ENCODE measurements around the gene EPB41L1.

The EPB41L1 gene

GRCh38 chr20:36213362-36213761 lies 58.8 kb downstream of the EPB41L1 start:
- Histone ChIP-seq H3K27ac (no peak overlapping the region), H3K9me3 (ENCODE audit: severe bottlenecking) (no peaks in the 10 kb centered on the region), H3K4me3 (ENCODE audit: low read depth, low read length) (no peak overlapping the region), H3K36me3 (no peaks in the 10 kb centered on the region; the same call in 1 of the 2 replicates), H3K27me3 (ENCODE audit: insufficient read depth, low read depth, severe bottlenecking) (no peaks in the 10 kb centered on the region)
- no peak for TF ChIP-seq CTCF (IDR thresholded peaks at IDR 0.05; ENCODE audit: low read depth, low read length)
- no peak for DNase-seq

GRCh38 chr20:36214684-36215256 lies 60.2 kb downstream of the EPB41L1 start:
- Histone ChIP-seq H3K4me3 (ENCODE audit: low read depth, low read length) (no peak overlapping the region), H3K36me3 (no peaks in the 10 kb centered on the region; the same call in 1 of the 2 replicates), H3K27me3 (ENCODE audit: insufficient read depth, low read depth, severe bottlenecking) (no peaks in the 10 kb centered on the region), H3K27ac (no peak overlapping the region), H3K9me3 (ENCODE audit: severe bottlenecking) (no peaks in the 10 kb centered on the region)
- peak; percentile 52 for DNase-seq
- TF ChIP-seq CTCF (IDR thresholded peaks at IDR 0.05; ENCODE audit: low read depth, low read length): peak; percentile 90

GRCh38 chr20:36215778-36216177 lies 61.2 kb downstream of the EPB41L1 start:
- DNase-seq: no peak
- H3K36me3 ChIP-seq: no peaks in the 10 kb centered on the region; the same call in 1 of the 2 replicates
- H3K4me3 ChIP-seq (ENCODE audit: low read depth, low read length): no peak overlapping the region
- no peak for TF ChIP-seq CTCF (IDR thresholded peaks at IDR 0.05; ENCODE audit: low read depth, low read length)
- no peaks in the 10 kb centered on the region for H3K9me3 ChIP-seq (ENCODE audit: severe bottlenecking)
- H3K27ac ChIP-seq: no peak overlapping the region
- no peaks in the 10 kb centered on the region for H3K27me3 ChIP-seq (ENCODE audit: insufficient read depth, low read depth, severe bottlenecking)

GRCh38 chr20:36216314-36217025 lies 61.9 kb downstream of the EPB41L1 start:
- DNase-seq: no peak
- no peaks in the 10 kb centered on the region for H3K27me3 ChIP-seq (ENCODE audit: insufficient read depth, low read depth, severe bottlenecking)
- H3K36me3 ChIP-seq: no peaks in the 10 kb centered on the region; the same call in 1 of the 2 replicates

GRCh38 chr20:36217226-36217625 lies 62.7 kb downstream of the EPB41L1 start:
- H3K27me3 ChIP-seq (ENCODE audit: insufficient read depth, low read depth, severe bottlenecking): no peaks in the 10 kb centered on the region
- H3K36me3 ChIP-seq: no peaks in the 10 kb centered on the region; the same call in 1 of the 2 replicates
- H3K27ac ChIP-seq: no peak overlapping the region
- H3K4me3 ChIP-seq (ENCODE audit: low read depth, low read length): no peak overlapping the region
- TF ChIP-seq CTCF (IDR thresholded peaks at IDR 0.05; ENCODE audit: low read depth, low read length): peak; percentile 67
- DNase-seq: peak; percentile 66
- H3K9me3 ChIP-seq (ENCODE audit: severe bottlenecking): no peaks in the 10 kb centered on the region

More at GRCh38 chr20:36216314-36217025, 61.9 kb downstream of the EPB41L1 start:
- Histone ChIP-seq H3K27ac (no peak overlapping the region), H3K4me3 (ENCODE audit: low read depth, low read length) (no peak overlapping the region), H3K9me3 (ENCODE audit: severe bottlenecking) (no peaks in the 10 kb centered on the region)
- no peak for TF ChIP-seq CTCF (IDR thresholded peaks at IDR 0.05; ENCODE audit: low read depth, low read length)
